HG03354 (cell line): ENCODE measurements around the gene SMAD9.
"Not testable (repeated sequence)": the region's sequence is repeated elsewhere in the genome, so short reads cannot be mapped to it uniquely, and the experiment has no call there.

Experiments
- ATAC-seq: cut with Tn5 transposase; IDR thresholded peaks from one replicate; pipeline ENCODE4 v1.9.1; 2021; ENCODE audit warnings: mild to moderate bottlenecking; ENCODE audit not compliant: unreplicated experiment, poor library complexity, severe bottlenecking

Gene SMAD9

GRCh38 chr13:36913463-36913862 is 6.6 kb downstream of the SMAD9 start:
- ATAC-seq = no peak

GRCh38 chr13:36912973-36913372 is 7.1 kb downstream of the SMAD9 start:
- no peak for ATAC-seq

- no peak for ATAC-seq
These were observed 7.7 kb downstream of the SMAD9 start for GRCh38 chr13:36912369-36912768.

- no peak for ATAC-seq
These were observed 9.5 kb downstream of the SMAD9 start for GRCh38 chr13:36910545-36910944.

- ATAC-seq = no peak
These were observed 12.2 kb downstream of the SMAD9 start for GRCh38 chr13:36907821-36908220.

- no peak for ATAC-seq
These were observed 12.8 kb downstream of the SMAD9 start for GRCh38 chr13:36907266-36907665.

GRCh38 chr13:36905944-36906343 is 14.1 kb downstream of the SMAD9 start:
- ATAC-seq = no peak

- ATAC-seq = no peak
These were observed 16.0 kb downstream of the SMAD9 start for GRCh38 chr13:36903925-36904595.

GRCh38 chr13:36897054-36897616 is 22.9 kb downstream of the SMAD9 start:
- no peak for ATAC-seq

GRCh38 chr13:36891752-36892151 is 28.3 kb downstream of the SMAD9 start:
- no peak for ATAC-seq

GRCh38 chr13:36888645-36889044 is 31.4 kb downstream of the SMAD9 start:
- no peak for ATAC-seq

- ATAC-seq = no peak
These were observed 32.1 kb downstream of the SMAD9 start for GRCh38 chr13:36887758-36888521.

GRCh38 chr13:36885901-36886300 is 34.1 kb downstream of the SMAD9 start:
- no peak for ATAC-seq

GRCh38 chr13:36884235-36884634 is 35.8 kb downstream of the SMAD9 start:
- no peak for ATAC-seq

- ATAC-seq = no peak
These were observed 36.2 kb downstream of the SMAD9 start for GRCh38 chr13:36883824-36884223.

GRCh38 chr13:36883392-36883791 is 36.6 kb downstream of the SMAD9 start:
- not testable (repeated sequence) for ATAC-seq

GRCh38 chr13:36882829-36883390 is 37.1 kb downstream of the SMAD9 start:
- no peak for ATAC-seq

GRCh38 chr13:36880961-36881360 is 39.1 kb downstream of the SMAD9 start:
- no peak for ATAC-seq

- ATAC-seq = no peak
These were observed 40.7 kb downstream of the SMAD9 start for GRCh38 chr13:36879218-36879938.

GRCh38 chr13:36875961-36876360 is 44.1 kb downstream of the SMAD9 start:
- ATAC-seq = no peak
